SIG-M5 treated with dmso at 0.1 percent for 504 hours (cell line): ENCODE measurements around the gene NFATC1.

Experiments
- DNase-seq: peaks from one replicate; lab custom pipeline; 2025; ENCODE audit not compliant: unreplicated experiment; lab: John Stamatoyannopoulos, UW

NFATC1 gene

DNA sequence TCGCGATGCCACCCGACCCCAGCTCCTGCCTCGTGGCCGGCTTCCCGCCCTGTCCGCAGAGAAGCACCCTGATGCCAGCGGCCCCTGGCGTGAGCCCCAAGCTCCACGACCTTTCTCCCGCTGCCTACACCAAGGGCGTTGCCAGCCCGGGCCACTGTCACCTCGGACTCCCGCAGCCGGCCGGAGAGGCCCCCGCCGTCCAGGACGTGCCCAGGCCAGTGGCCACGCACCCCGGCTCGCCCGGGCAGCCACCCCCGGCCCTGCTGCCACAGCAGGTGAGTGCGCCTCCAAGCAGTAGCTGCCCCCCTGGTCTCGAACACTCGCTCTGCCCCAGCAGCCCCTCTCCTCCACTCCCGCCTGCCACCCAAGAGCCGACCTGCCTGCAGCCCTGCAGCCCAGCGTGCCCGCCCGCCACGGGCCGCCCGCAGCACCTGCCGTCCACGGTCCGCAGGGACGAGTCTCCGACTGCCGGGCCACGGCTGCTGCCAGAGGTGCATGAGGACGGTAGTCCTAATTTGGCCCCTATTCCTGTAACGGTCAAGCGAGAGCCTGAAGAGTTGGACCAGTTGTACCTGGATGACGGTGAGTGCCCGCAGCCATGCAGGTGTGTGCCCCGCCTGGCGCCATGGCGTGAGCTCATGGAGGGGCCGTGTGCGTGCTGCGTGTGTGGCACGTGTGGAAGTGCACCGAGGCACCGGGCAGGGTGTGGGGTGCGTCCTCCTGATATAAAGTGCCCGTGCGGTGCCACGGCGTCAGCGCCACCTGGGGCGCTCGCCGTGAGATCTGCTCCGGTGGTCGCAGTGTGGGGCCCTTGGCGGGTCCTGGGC is 90.8 kb downstream of the NFATC1 start:
- DNase-seq, result no peak

DNA sequence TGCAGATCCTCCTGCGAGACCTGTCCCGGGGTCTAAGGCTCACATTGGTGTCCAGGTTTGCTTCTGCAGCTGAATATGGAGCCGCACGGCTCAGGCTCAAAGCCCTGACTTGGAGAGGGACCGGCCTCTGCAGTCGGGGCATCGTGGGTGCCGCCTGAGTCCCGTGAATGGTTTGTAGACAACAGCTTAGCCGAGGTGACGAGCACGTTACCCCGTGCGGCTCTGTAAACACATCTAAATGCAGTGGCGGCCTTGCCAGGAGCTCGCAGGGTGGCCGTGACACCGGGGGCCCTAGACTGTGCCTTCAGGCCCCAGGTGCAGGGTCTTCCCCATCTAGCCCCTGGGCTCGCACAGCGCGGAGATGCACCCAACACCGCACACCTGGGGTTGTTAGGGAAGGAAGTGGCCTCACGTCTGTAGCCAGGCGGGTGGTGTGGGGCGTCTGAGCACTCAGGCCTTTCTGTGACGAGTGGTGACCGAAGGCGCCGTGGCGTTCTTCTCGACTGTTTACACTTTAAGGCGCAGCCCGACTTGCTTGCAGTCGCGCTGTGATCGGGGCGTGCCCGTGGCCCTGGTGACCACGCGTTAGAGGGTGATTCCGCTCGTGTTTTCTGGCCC is 91.6 kb downstream of the NFATC1 start:
- DNase-seq, result no peak

DNA sequence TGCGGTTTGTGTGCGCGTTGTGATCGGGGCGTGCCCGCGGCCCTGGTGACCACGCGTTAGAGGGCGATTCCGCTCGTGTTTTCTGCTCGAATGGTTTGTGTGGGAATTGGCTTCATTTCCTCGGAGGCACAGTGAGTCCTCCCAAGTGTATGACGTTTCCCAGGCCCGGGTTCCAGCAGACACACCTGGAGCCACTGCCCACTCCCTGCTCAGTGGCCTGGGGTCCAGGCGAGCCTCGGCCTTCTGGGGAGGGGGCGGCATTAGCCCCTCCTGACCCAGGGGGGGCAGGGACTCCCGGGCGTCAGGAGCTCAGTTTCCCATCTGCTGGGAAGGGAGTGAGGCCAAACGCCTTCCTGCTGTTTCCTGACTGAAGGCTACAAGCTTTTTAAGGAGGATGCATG is 92.1 kb downstream of the NFATC1 start:
- no peak for DNase-seq

- DNase-seq, result no peak
Observed at GRCh38 chr18:79488311-79489050, 92.8 kb downstream of the NFATC1 start.

DNA sequence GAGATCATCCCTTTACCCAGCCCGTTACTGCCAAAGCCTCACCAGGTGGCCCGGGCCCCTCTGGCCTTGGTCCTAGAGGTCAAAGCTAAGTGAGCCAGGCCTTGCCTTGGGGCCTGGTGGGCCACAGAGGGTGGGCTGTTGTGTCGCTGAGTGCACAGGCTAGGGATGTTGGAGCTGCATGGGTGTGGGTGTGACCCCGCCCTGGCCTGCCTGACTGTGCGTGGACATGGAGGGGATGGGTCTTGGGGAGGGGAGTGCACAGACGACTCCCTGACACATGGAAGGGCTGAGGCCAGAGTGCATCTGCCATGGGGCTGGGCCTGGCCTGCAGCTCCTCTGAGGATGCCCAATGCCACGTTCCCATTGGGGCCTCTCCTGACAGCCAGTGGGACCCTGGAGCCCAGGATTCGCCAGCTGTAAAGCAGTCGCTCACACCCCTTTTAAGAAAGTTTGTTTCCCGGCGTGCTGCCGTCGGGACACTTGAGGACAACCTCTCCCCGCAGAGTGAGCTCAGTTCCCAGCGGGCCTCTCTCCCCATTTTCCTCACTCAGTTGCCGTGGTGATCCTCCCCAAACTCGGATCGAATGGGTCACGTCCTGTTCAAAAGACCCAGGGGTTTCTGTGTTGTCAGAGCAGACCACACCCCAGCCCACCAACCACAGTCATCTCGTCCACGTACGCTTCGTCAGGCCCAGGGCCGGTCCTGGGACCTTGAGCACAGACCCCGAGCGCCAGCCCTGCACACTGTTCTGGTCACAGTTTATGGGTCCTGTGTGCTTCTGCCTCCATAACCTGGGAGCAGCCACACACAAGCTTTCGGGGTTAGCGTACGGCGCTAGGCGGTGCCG is 93.5 kb downstream of the NFATC1 start:
- no peak for DNase-seq

DNA sequence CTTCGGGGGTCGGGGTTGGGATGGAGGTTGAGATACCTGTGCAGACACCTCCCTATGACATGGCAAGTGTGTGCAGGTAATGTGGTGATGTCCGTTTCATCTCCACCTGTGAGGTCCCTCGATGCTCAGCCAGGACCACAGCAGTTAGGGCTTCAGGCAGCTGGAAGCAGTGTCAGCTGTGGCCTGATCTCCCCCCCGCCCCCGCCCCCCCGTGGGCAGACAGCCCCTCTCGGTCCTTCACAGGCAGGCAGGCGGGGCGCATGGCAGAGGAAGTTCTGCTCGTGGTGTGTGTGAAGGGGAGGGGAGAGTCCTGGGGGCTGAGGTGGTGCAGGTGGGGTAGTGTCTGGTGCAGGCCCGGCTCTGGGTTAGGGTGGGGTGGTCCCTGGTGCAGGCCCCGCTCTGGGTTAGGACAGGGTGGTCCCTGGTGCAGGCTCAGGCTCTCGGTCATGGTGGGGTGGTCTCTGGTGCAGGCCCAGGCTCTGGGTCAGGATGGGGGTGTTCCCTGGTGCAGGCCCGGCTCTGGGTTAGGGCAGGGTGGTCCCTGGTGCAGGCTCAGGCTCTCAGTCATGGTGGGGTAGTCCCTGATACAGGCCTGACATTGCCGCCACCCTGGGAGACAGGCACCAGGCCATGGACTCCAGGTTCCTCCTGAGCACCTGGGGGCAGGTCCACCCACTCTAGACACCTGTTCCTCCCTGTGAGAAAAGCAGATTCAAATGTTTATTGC is 94.3 kb downstream of the NFATC1 start:
- DNase-seq, result no peak

DNA sequence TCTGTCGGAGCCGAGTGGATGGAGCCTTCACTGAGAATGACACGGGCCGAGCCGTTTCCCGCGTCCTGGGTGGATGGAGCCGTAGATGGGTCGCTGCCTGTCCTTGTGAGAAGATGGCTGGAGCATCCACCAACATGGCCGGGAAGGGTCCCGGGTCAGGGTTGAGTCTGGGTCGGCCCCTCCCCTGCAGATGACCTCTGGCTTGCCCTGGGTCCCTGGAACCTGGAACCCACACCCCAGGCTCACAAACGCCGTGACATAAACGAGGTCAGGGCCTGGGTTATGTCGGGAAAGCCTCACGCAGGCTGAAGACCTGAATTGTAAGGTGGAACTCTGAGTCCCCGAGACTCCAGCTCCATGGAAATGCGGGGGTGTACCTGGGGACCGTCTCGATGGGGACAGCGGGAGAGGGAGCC is 94.9 kb downstream of the NFATC1 start:
- no peak for DNase-seq

- no peak for DNase-seq
Observed at GRCh38 chr18:79491081-79491551, 95.4 kb downstream of the NFATC1 start.

- no peak for DNase-seq
Observed at GRCh38 chr18:79493211-79493800, 97.6 kb downstream of the NFATC1 start.

GRCh38 chr18:79493801-79494211 is 98.1 kb downstream of the NFATC1 start:
- DNase-seq, result no peak

GRCh38 chr18:79494936-79495335 is 99.2 kb downstream of the NFATC1 start:
- DNase-seq, result no peak

GRCh38 chr18:79495591-79496071 is 99.9 kb downstream of the NFATC1 start:
- no peak for DNase-seq

GRCh38 chr18:79496237-79496977 is 100.7 kb downstream of the NFATC1 start:
- DNase-seq, result no peak

GRCh38 chr18:79496978-79497637 is 101.4 kb downstream of the NFATC1 start:
- DNase-seq, result no peak

GRCh38 chr18:79497638-79498081 is 101.9 kb downstream of the NFATC1 start:
- DNase-seq, result no peak

GRCh38 chr18:79498662-79499061 is 102.9 kb downstream of the NFATC1 start:
- no peak for DNase-seq

DNA sequence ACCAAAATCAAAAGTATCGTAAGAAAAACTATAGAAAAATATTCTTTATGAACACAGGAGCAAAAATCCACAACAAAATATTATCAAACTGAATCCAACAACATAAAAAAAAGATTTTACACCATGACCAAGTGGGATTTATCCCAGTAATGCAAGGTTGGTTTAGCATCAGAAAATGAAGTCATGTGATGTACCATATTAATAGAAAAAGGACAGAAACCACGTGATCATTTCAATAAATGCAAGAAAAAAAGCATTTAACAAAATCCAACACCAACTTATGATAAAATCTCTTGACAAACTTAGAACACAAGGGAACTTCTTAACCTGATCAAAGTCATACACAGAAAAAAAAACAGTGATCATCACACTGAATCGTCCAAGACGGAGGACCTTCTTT is 105.3 kb downstream of the NFATC1 start:
- no peak for DNase-seq

DNA sequence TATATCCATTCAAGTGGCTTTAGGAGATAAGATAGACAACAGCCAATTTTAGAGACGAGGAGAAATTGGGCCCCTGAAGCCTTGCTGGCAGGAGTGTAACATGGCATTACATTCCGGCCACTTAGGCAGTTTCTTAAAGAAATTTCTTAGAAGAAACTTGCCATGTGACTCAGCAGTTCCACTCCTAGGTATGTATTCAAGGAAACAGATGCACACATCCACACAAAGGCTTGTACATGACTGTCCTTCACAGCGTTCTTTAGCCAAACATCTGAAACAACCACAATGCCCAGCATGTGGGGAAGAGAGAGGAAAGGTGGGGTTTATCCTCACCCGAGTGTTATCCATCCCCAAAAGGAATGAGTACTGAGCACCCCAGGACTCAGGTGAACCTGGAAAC is 107.1 kb downstream of the NFATC1 start:
- no peak for DNase-seq
